Measurements from ENCODE around the gene ACVR2A. TPM values are rescaled to one million over a fixed set of nuclear protein-coding genes. Genes with fewer than 3 reads are reported as not detected.

Gene ACVR2A
- polyA plus RNA-seq, 4 donors, result 8.0 to 22.2 (median 9.8) TPM

- 88 to 93% (median 92%) methylated on average over 2 of the region's 2 CpGs for WGBS, 3 donors
- DNase-seq, result no peak
Measured at GRCh38 chr2:147886136-147886535, 41.3 kb downstream of the ACVR2A start.

DNA sequence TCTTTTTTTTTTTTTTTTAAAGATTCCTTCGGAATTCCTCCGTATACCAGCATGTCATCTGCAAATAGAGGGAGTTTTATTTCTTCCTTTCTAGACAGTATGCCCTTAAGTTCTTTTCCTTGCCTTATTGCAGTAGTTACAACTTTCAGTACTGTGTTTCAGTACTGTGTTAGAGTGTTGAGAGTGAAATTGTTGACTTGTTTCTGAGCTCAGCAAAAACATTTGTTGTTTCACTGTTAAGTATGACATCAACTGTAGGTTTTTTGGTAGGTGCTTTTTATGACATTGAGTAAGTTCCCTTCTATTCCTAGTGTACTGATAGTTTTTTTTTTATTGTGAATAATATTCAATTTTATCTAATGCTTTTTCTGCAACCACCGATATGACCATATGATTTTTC is 43.9 kb downstream of the ACVR2A start:
- H3K4me1 ChIP-seq (ENCODE audit: control insufficient read depth in 3 of 3, insufficient read depth in 2 of 3, low read depth in 1 of 3, low read length in 2 of 3), result no peaks in the 10 kb centered on the region
- no peak for FAIRE-seq
- WGBS, 3 donors, result 74 to 87% (median 86%) methylated on average over 3 of the region's 3 CpGs

More at GRCh38 chr2:147886136-147886535, 41.3 kb downstream of the ACVR2A start:
- Histone ChIP-seq H3K9me3 (ENCODE audit: control insufficient read depth in 2 of 2, insufficient read depth in 1 of 2, low read depth in 1 of 2, low read length in 1 of 2) (no peaks in the 10 kb centered on the region), H3K27me3 (ENCODE audit: control insufficient read depth in 3 of 3, insufficient read depth in 3 of 3, low read length in 3 of 3) (no peaks in the 10 kb centered on the region), H3K27ac (ENCODE audit: low read depth in 1 of 3, low read length in 2 of 3) (no peak overlapping the region), H3K4me1 (ENCODE audit: control insufficient read depth in 3 of 3, insufficient read depth in 2 of 3, low read depth in 1 of 3, low read length in 2 of 3) (no peaks in the 10 kb centered on the region), H3K4me3 (ENCODE audit: low read depth in 1 of 3, low read length in 3 of 3) (no peak overlapping the region), H3K36me3 (ENCODE audit: control insufficient read depth in 3 of 3, insufficient read depth in 2 of 3, low read depth in 1 of 3, low read length in 3 of 3) (no peaks in the 10 kb centered on the region)
- FAIRE-seq, result no peak

GRCh38 chr2:147904051-147904450 is 59.2 kb downstream of the ACVR2A start:
- WGBS, 3 donors, result 72 to 81% (median 79%) methylated on average over 4 of the region's 4 CpGs
- Histone ChIP-seq H3K9me3 (ENCODE audit: control insufficient read depth in 2 of 2, insufficient read depth in 1 of 2, low read depth in 1 of 2, low read length in 1 of 2) (no peaks in the 10 kb centered on the region), H3K27me3 (ENCODE audit: control insufficient read depth in 3 of 3, insufficient read depth in 3 of 3, low read length in 3 of 3) (no peaks in the 10 kb centered on the region), H3K27ac (ENCODE audit: low read depth in 1 of 3, low read length in 2 of 3) (no peak overlapping the region), H3K4me3 (ENCODE audit: low read depth in 1 of 3, low read length in 3 of 3) (no peak overlapping the region), H3K36me3 (ENCODE audit: control insufficient read depth in 3 of 3, insufficient read depth in 2 of 3, low read depth in 1 of 3, low read length in 3 of 3) (no peaks in the 10 kb centered on the region), H3K4me1 (ENCODE audit: control insufficient read depth in 3 of 3, insufficient read depth in 2 of 3, low read depth in 1 of 3, low read length in 2 of 3) (no peaks in the 10 kb centered on the region)
- no peak for DNase-seq
- FAIRE-seq, result no peak

More for the DNA sequence above, 43.9 kb downstream of the ACVR2A start:
- no peaks in the 10 kb centered on the region for H3K27me3 ChIP-seq (ENCODE audit: control insufficient read depth in 3 of 3, insufficient read depth in 3 of 3, low read length in 3 of 3)
- no peak for DNase-seq
- H3K27ac ChIP-seq (ENCODE audit: low read depth in 1 of 3, low read length in 2 of 3), result no peak overlapping the region
- H3K9me3 ChIP-seq (ENCODE audit: control insufficient read depth in 2 of 2, insufficient read depth in 1 of 2, low read depth in 1 of 2, low read length in 1 of 2), result no peaks in the 10 kb centered on the region
- H3K4me3 ChIP-seq (ENCODE audit: low read depth in 1 of 3, low read length in 3 of 3), result no peak overlapping the region
- no peaks in the 10 kb centered on the region for H3K36me3 ChIP-seq (ENCODE audit: control insufficient read depth in 3 of 3, insufficient read depth in 2 of 3, low read depth in 1 of 3, low read length in 3 of 3)

DNA sequence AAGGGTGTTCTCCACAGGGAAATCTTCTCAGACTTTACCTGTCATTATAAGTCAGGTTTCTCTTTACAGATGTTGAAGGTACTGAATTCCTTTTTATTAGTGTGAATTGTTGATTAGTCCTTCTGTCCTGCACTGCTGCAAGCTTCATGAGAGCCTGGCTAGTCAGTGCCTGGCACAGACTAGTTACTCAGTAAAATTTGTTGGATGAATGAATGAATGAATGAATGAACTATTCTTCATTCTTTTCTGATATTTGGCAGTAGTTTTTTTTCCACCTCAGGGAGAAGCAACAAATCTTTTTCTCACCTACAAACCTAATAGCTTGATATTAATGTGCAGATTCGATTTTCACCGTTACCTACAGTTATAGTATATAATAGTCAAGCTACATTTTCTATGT is 64.3 kb downstream of the ACVR2A start:
- Histone ChIP-seq H3K27me3 (ENCODE audit: control insufficient read depth in 3 of 3, insufficient read depth in 3 of 3, low read length in 3 of 3) (no peaks in the 10 kb centered on the region), H3K4me3 (ENCODE audit: low read depth in 1 of 3, low read length in 3 of 3) (no peak overlapping the region), H3K9me3 (ENCODE audit: control insufficient read depth in 2 of 2, insufficient read depth in 1 of 2, low read depth in 1 of 2, low read length in 1 of 2) (no peaks in the 10 kb centered on the region), H3K4me1 (ENCODE audit: control insufficient read depth in 3 of 3, insufficient read depth in 2 of 3, low read depth in 1 of 3, low read length in 2 of 3) (no peaks in the 10 kb centered on the region), H3K27ac (ENCODE audit: low read depth in 1 of 3, low read length in 2 of 3) (no peak overlapping the region), H3K36me3 (ENCODE audit: control insufficient read depth in 3 of 3, insufficient read depth in 2 of 3, low read depth in 1 of 3, low read length in 3 of 3) (peaks cover 0 to 3% (median 0%) of the 10 kb centered on the region in 3 donors)
- DNase-seq, result no peak
- WGBS, 3 donors, result 91 to 96% (median 92%) methylated on average over 2 of the region's 2 CpGs
- FAIRE-seq, result no peak

DNA sequence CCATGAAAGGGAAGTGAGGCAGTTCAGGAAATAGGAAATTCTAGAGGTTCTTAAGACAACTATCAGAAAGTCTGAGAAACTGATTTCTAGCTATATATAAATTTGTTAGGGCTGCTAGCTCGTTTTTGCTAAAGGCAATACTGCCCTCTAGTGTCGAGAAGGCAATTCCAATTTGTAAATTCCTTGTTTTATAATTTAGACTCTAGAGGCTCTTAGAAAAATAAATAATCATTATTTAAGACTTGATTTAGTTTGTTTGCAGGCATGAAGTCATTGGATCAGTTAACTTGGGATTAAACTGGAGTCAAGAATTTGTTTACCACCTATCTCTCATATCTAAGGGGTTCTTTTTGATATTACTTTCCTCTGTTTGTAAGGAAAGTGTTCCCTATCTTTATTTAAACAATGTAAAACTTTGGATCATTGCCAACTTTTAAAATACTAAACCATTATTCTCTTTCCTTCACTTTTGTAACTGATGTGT is 66.2 kb downstream of the ACVR2A start:
- no peaks in the 10 kb centered on the region for H3K4me1 ChIP-seq (ENCODE audit: control insufficient read depth in 3 of 3, insufficient read depth in 2 of 3, low read depth in 1 of 3, low read length in 2 of 3)
- FAIRE-seq (peak; percentile 86), DNase-seq (peak; percentile 64 to 73)
- no peaks in the 10 kb centered on the region for H3K27me3 ChIP-seq (ENCODE audit: control insufficient read depth in 3 of 3, insufficient read depth in 3 of 3, low read length in 3 of 3)
- WGBS, 3 donors, result 0% methylated on average over 2 of the region's 2 CpGs
- peaks cover 0 to 3% (median 0%) of the 10 kb centered on the region in 3 donors for H3K36me3 ChIP-seq (ENCODE audit: control insufficient read depth in 3 of 3, insufficient read depth in 2 of 3, low read depth in 1 of 3, low read length in 3 of 3)
- no peaks in the 10 kb centered on the region for H3K9me3 ChIP-seq (ENCODE audit: control insufficient read depth in 2 of 2, insufficient read depth in 1 of 2, low read depth in 1 of 2, low read length in 1 of 2)
- no peak overlapping the region for H3K27ac ChIP-seq (ENCODE audit: low read depth in 1 of 3, low read length in 2 of 3)
- no peak overlapping the region for H3K4me3 ChIP-seq (ENCODE audit: low read depth in 1 of 3, low read length in 3 of 3)

DNA sequence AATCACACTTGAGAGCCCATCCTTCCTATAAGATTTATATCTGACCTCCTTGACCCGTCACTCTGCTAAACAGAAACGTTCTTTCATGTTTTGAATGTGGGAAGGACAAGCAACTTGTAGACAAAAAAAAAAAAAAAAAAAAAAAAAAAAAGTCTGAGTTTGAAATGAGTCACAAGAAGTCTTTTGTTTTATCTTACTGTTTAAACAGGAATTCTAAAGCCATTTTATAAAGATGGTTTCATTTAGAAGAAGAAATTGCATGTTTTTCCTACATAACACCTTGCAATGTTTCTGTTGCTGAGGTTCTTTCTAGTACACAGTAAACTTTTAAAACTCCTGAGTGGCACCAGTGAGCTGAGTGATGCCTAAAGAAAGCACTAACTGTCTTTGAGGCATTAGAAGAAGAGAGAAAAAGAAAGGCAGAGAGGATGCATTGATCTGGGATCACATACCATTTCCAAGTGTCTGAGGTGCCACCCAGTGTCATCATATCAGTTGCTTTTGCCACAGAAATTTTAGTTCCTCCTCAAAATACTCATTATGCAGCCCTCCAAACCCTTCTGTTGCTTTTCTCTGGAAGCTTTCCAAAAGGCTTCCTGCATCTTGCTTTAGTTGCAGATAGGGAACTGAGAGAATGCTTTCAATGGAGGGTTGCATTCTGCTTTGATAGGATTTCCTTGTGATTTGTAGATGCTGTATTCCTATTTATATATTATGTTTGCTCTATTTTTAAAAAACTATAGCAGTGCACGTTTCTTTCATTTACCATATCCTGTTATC is 69.1 kb downstream of the ACVR2A start:
- no peaks in the 10 kb centered on the region for H3K9me3 ChIP-seq (ENCODE audit: control insufficient read depth in 2 of 2, insufficient read depth in 1 of 2, low read depth in 1 of 2, low read length in 1 of 2)
- DNase-seq, result no peak
- peaks cover 0 to 3% (median 2%) of the 10 kb centered on the region in 3 donors for H3K36me3 ChIP-seq (ENCODE audit: control insufficient read depth in 3 of 3, insufficient read depth in 2 of 3, low read depth in 1 of 3, low read length in 3 of 3)
- no peak overlapping the region for H3K4me3 ChIP-seq (ENCODE audit: low read depth in 1 of 3, low read length in 3 of 3)
- no peak for FAIRE-seq
- no peaks in the 10 kb centered on the region for H3K4me1 ChIP-seq (ENCODE audit: control insufficient read depth in 3 of 3, insufficient read depth in 2 of 3, low read depth in 1 of 3, low read length in 2 of 3)
- H3K27ac ChIP-seq (ENCODE audit: low read depth in 1 of 3, low read length in 2 of 3), result no peak overlapping the region
- WGBS, 3 donors, result 32 to 50% (median 44%) methylated on average over 3 of the region's 3 CpGs
- no peaks in the 10 kb centered on the region for H3K27me3 ChIP-seq (ENCODE audit: control insufficient read depth in 3 of 3, insufficient read depth in 3 of 3, low read length in 3 of 3)

GRCh38 chr2:147916067-147916466 is 71.2 kb downstream of the ACVR2A start:
- H3K27ac ChIP-seq (ENCODE audit: low read depth in 1 of 3, low read length in 2 of 3), result no peak overlapping the region
- no peak for DNase-seq
- H3K9me3 ChIP-seq (ENCODE audit: control insufficient read depth in 2 of 2, insufficient read depth in 1 of 2, low read depth in 1 of 2, low read length in 1 of 2), result no peaks in the 10 kb centered on the region
- H3K4me3 ChIP-seq (ENCODE audit: low read depth in 1 of 3, low read length in 3 of 3), result no peak overlapping the region
- H3K27me3 ChIP-seq (ENCODE audit: control insufficient read depth in 3 of 3, insufficient read depth in 3 of 3, low read length in 3 of 3), result no peaks in the 10 kb centered on the region
- H3K4me1 ChIP-seq (ENCODE audit: control insufficient read depth in 3 of 3, insufficient read depth in 2 of 3, low read depth in 1 of 3, low read length in 2 of 3), result no peaks in the 10 kb centered on the region
- H3K36me3 ChIP-seq (ENCODE audit: control insufficient read depth in 3 of 3, insufficient read depth in 2 of 3, low read depth in 1 of 3, low read length in 3 of 3), result peaks cover 0 to 2% (median 2%) of the 10 kb centered on the region in 3 donors
- FAIRE-seq, result no peak
- 94 to 98% (median 94%) methylated on average over 2 of the region's 2 CpGs for WGBS, 3 donors

- 84 to 94% (median 89%) methylated on average over 4 of the region's 4 CpGs for WGBS, 3 donors
- Histone ChIP-seq H3K27me3 (ENCODE audit: control insufficient read depth in 3 of 3, insufficient read depth in 3 of 3, low read length in 3 of 3) (no peaks in the 10 kb centered on the region), H3K36me3 (ENCODE audit: control insufficient read depth in 3 of 3, insufficient read depth in 2 of 3, low read depth in 1 of 3, low read length in 3 of 3) (peaks cover 0 to 4% (median 2%) of the 10 kb centered on the region in 3 donors), H3K9me3 (ENCODE audit: control insufficient read depth in 2 of 2, insufficient read depth in 1 of 2, low read depth in 1 of 2, low read length in 1 of 2) (no peaks in the 10 kb centered on the region), H3K4me3 (ENCODE audit: low read depth in 1 of 3, low read length in 3 of 3) (no peak overlapping the region), H3K4me1 (ENCODE audit: control insufficient read depth in 3 of 3, insufficient read depth in 2 of 3, low read depth in 1 of 3, low read length in 2 of 3) (no peaks in the 10 kb centered on the region), H3K27ac (ENCODE audit: low read depth in 1 of 3, low read length in 2 of 3) (no peak overlapping the region)
- FAIRE-seq (no peak), DNase-seq (no peak)
Measured at GRCh38 chr2:147916723-147917122, 71.9 kb downstream of the ACVR2A start.
